GM19438 (cell line): Measurements from ENCODE around the gene CEP128.

Experiments used
- ATAC-seq: cut with Tn5 transposase; IDR thresholded peaks from one replicate; pipeline ENCODE4 v1.9.1; 2021; ENCODE audit warnings: low read depth; ENCODE audit not compliant: unreplicated experiment

The CEP128 gene

GRCh38 chr14:80906336-80906735, 35.2 kb downstream of the CEP128 start:
- ATAC-seq = no peak

GRCh38 chr14:80902608-80903007, 38.9 kb downstream of the CEP128 start:
- no peak for ATAC-seq

- no peak for ATAC-seq
These were observed 39.7 kb downstream of the CEP128 start for GRCh38 chr14:80901822-80902221.

- ATAC-seq = no peak
These were observed 40.3 kb downstream of the CEP128 start for GRCh38 chr14:80901260-80901659.

GRCh38 chr14:80872645-80873044, 68.9 kb downstream of the CEP128 start:
- no peak for ATAC-seq

GRCh38 chr14:80868260-80868659, 73.3 kb downstream of the CEP128 start:
- ATAC-seq = no peak

- ATAC-seq = no peak
These were observed 73.7 kb downstream of the CEP128 start for GRCh38 chr14:80867798-80868197.

GRCh38 chr14:80867091-80867490, 74.4 kb downstream of the CEP128 start:
- no peak for ATAC-seq

- ATAC-seq = no peak
These were observed 76.0 kb downstream of the CEP128 start for GRCh38 chr14:80865565-80865964.

- no peak for ATAC-seq
These were observed 78.6 kb downstream of the CEP128 start for GRCh38 chr14:80862983-80863382.

- ATAC-seq = no peak
These were observed 79.0 kb downstream of the CEP128 start for GRCh38 chr14:80862541-80862940.

- no peak for ATAC-seq
These were observed 91.2 kb downstream of the CEP128 start for GRCh38 chr14:80850197-80850814.

- no peak for ATAC-seq
These were observed 94.5 kb downstream of the CEP128 start for GRCh38 chr14:80847070-80847469.

GRCh38 chr14:80845856-80846255, 95.7 kb downstream of the CEP128 start:
- ATAC-seq = no peak

- ATAC-seq = no peak
These were observed 96.7 kb downstream of the CEP128 start for GRCh38 chr14:80844872-80845271.

GRCh38 chr14:80839743-80840142, 101.8 kb downstream of the CEP128 start:
- ATAC-seq = no peak

- no peak for ATAC-seq
These were observed 131.9 kb downstream of the CEP128 start for GRCh38 chr14:80809663-80810062.

- ATAC-seq = no peak
These were observed 136.4 kb downstream of the CEP128 start for GRCh38 chr14:80805136-80805535.

GRCh38 chr14:80798878-80799277, 142.7 kb downstream of the CEP128 start:
- ATAC-seq = no peak

GRCh38 chr14:80798211-80798610, 143.3 kb downstream of the CEP128 start:
- no peak for ATAC-seq

GRCh38 chr14:80792771-80793170, 148.8 kb downstream of the CEP128 start:
- no peak for ATAC-seq

- no peak for ATAC-seq
These were observed 153.7 kb downstream of the CEP128 start for GRCh38 chr14:80787876-80788275.

- no peak for ATAC-seq
These were observed 156.7 kb downstream of the CEP128 start for GRCh38 chr14:80784820-80785219.
